Stimulated activated naive CD4-positive, alpha-beta T cell treated with Interleukin-2 at 50 U/mL for 16 hours (primary cell): Measurements from ENCODE around the gene ZNF222.

Experiments
- DNase-seq: peaks from one replicate; lab custom pipeline; 2025; lab: John Stamatoyannopoulos, UW

ZNF222 gene

GRCh38 chr19:44025217-44025936 lies at the start of gene ZNF222:
TSS of gene ZNF222 (plus strand) at chr19:44025379. CDS start at chr19:44025437, 58 bp downstream.
- DNase-seq = peak; percentile 78

DNA sequence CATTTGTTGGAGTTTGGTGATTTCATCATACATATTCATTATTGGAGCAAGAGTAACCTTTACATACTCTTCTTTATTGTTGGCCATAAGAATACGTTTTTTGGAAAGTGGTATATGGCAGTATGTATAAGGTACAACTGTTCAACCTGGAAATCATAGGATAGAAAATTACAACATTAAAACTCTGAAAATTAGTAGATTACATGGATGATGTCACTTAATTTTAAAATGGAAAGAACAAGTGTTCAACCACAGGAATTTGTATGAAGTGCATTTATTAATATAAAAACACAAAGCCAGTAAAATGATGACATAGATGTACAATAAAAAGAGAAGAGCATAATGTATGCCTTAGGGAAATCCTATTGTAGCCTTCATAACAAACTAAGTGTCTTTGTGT lies 48.4 kb upstream of the ZNF222 start:
- DNase-seq = no peak

DNA sequence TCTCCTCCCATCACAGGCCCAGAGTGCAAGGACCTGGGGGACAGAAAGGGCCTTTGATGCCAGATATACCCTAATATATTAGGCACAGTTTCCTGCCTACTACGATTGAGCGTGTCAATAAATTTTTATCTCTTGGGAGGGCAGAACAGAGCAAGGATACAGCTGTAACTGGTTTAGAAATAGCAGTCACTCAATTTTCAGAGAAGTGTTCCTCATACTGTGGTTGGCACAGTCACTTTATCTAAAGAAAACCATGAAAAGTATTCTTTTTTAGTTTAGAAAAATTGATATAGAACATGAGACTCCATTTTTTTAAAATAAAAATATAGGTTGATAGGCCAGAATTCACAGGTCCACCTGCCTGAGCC lies 41.7 kb upstream of the ZNF222 start:
- DNase-seq = no peak

DNA sequence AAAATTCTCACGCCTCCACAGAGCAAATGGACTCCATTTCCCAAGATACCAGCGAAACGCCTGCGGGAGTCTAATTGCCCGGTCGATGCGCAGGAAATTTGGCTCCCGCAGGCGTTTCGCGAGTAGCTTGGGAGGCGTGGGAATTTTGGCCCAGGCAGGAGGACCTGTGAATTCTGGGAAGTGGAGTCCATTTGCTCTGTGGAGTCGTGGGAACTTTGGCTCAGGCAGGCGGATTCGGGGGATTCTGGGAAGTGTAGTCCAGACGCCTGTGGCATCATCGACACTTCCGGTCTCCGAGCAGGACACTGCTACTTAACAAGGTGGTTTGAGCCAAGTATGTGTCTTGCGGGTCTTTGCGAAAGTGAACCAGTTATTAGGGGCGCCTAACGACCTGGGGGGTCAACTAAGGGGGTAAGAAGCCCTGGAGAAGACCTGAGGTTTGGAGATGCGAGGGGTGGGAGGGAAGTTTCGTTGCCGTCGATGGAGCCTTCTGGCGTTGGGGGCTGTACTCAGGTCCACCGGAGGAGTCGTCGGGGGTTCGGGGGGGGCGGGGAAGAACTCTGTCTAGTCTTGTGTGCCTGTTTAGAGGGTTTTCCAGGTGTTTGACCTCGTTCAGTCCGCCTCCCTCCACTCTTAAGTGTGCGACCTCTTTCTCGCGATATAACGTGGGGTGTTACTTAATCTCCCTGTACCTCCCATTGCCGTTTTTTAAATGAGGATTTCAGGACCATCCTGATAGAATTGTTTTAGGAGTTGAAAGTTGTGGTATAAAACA lies 41.1 kb upstream of the ZNF222 start, which contains the start of gene ZNF155:
TSS of gene ZNF155 (plus strand) at position 277 of the 775 bp plus-strand sequence. CDS start 4,356 bp downstream, outside the sequence.
- DNase-seq = peak; percentile 64

DNA sequence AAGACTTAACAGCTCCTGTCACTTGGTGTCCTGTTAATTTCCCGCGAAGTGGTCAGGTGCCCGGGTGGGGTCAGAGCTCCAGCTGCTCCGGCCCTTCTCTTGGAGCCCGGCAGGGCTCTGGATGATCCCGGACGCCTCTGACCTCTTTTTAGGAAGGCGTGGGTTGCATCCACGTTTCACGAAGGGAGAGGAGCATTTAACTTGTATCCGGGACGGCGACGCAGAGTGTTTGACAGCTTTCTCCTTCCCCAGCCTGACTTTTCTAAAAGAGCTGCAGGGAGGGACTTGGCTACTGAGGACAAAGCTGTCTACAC lies 40.5 kb upstream of the ZNF222 start:
- no peak for DNase-seq

DNA sequence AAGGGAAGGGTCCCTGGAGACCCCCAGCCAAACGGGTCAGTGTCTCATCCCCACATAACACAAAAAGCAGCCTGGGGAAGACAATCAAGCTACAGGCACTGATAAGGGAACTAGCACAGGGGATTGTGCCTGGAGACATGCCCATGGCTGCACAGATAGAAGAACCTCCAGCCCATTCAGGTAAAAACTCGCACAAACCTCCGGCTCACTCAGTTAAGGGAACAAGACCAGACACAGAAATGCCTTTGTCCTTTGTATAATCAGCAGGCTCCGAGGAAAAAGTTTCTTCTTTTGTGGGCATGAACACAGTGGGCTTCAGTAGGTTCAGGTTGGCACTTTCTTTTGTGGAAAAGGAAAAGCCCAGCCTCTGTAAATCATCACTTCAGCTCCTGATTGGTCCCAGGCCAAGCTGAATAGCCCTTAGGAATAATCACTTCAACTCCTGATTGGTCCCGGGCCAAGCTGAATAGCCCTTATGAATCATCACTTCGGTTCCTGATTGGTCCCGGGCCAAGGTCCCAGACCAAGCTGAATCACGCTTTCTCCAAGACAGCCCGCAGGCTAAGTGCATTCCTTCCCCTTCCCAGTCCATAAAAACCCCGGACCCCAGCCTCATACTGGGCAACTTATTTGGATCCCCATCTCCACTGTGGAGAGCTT lies 27.4 kb upstream of the ZNF222 start:
- no peak for DNase-seq

GRCh38 chr19:44002212-44002565 lies 23.0 kb upstream of the ZNF222 start:
- no peak for DNase-seq

- peak; percentile 79 for DNase-seq
Observed at GRCh38 chr19:44002566-44003460, 22.4 kb upstream of the ZNF222 start, which contains the start of gene ZNF230. TSS of gene ZNF230 (plus strand) at chr19:44002957. CDS start at chr19:44007079, 4,122 bp downstream.

- no peak for DNase-seq
Observed at GRCh38 chr19:44003461-44004009, 21.6 kb upstream of the ZNF222 start.

GRCh38 chr19:44005973-44006372 lies 19.2 kb upstream of the ZNF222 start:
- DNase-seq = no peak

- no peak for DNase-seq
Observed at GRCh38 chr19:44007473-44007872, 17.7 kb upstream of the ZNF222 start.

GRCh38 chr19:44010468-44010867 lies 14.7 kb upstream of the ZNF222 start:
- no peak for DNase-seq

DNA sequence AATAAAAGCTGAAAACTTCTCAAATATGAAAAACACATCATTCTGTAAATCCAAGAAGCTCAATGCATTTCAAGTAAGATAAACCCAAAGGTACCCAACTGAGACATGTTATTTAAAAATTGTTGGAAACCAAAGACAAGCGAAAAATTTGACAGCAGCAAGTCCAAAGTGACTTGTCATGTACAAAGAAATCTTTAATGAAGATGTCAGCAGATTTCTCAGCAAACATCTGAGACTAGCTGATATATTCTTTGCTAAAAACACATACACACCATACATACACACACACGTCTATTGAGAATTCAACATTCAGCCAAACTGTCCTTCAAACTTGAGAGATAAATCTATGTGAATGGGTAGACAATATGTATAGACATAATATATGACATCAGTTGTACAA lies 5.7 kb upstream of the ZNF222 start:
- no peak for DNase-seq

GRCh38 chr19:44021221-44021620 lies 4.0 kb upstream of the ZNF222 start:
- no peak for DNase-seq

DNA sequence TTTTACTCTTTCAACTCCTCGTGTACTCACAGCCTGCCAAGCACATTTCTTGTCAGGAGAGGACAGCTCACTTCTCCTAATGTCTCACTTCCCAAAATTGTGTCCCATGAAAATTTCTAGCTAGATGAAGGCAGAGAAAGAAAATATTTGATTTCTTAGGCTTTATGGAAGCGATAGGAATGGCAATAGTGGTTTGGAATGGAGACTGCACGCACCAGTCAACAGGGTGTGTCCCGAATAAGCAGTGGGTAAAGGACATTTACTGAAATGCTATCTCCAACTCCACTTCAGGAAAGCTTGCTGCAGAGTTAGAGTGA lies 321 bp upstream of the ZNF222 start:
- no peak for DNase-seq

GRCh38 chr19:44026622-44027021 lies 1.4 kb downstream of the ZNF222 start:
- no peak for DNase-seq

DNA sequence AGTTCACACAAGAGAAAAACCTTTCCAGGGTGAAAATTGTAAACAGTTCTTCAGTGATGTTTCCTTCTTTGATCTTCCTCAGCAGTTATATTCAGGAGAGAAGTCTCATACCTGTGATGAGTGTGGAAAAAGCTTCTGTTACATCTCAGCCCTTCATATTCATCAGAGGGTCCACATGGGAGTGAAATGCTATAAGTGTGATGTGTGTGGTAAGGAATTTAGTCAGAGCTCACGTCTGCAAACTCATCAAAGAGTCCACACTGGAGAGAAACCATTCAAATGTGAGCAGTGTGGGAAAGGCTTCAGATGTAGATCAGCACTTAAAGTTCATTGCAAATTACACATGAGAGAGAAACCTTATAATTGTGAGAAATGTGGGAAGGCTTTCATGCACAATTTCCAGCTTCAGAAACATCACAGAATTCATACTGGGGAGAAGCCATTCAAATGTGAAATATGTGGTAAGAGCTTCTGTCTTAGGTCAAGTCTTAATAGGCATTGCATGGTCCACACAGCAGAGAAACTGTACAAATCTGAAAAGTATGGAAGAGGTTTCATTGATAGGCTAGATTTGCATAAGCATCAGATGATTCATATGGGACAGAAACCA lies 6.9 kb downstream of the ZNF222 start:
- DNase-seq = no peak

DNA sequence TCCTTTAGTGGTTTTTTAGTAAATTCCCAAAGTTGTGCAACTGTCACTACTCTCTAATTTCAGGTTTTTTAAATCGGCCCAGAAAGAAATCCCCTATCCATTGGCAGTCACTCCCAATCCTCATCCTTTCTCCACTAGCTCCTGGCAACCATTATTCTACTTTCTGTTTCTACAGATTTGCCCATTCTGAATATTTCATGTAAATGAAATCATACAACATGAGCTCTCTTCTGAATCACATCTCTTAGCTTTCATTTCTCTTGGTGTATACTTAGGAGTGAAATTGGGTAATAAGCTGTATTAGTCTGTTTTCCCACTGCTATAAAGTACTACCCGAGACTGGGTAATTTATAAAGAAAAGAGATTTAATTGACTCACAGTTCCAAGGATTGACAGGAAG lies 17.0 kb downstream of the ZNF222 start:
- DNase-seq = no peak

GRCh38 chr19:44050740-44051649 lies 25.8 kb downstream of the ZNF222 start:
- DNase-seq = peak; percentile 0

GRCh38 chr19:44051650-44052402 lies 26.6 kb downstream of the ZNF222 start, which contains the start of gene ZNF223:
TSS of gene ZNF223 (plus strand) at chr19:44052036. CDS start at chr19:44055177, 3,141 bp downstream.
- peak; percentile 65 for DNase-seq
